Effector CD4-positive, alpha-beta T cell (primary cell): Measurements from ENCODE around the gene LMX1A.

Experiments used
- DNase-seq: peaks from one replicate; pipeline ENCODE4 v3.0.0-alpha.2; 2020

The LMX1A gene

DNA sequence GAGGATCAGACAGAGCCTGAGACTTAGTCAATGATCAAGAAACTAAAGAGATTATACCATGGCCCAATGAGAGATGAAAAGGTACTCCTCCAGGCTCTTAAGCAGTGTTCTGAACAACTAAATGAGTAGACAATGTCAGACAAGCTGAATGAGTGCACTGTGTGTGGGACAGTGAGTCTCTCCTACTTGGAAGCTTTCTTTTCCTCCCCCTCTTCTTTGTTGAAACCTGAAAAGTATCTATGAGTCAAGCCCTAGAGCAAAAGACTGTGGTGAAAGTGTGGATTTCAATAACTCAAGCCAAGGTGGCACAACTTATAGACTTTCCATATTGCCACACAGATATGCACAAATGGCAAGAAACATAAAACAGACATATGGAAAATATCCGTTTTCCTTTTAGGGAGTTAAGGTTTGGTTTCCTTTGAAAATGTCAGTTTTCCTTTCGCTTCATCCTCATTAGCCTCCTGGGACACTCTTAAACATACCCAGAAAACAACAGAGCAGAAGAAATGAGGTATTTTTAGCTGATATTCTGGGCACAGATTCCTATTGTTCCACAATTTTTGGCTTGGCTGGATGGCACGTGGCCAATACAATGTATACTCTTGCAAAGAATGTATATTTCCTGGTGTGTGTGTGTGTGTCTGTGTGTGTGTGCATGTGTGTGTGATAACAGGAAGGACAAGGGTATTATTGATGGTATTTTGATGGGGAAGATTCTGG, 96.6 kb downstream of the LMX1A start:
- DNase-seq = no peak

DNA sequence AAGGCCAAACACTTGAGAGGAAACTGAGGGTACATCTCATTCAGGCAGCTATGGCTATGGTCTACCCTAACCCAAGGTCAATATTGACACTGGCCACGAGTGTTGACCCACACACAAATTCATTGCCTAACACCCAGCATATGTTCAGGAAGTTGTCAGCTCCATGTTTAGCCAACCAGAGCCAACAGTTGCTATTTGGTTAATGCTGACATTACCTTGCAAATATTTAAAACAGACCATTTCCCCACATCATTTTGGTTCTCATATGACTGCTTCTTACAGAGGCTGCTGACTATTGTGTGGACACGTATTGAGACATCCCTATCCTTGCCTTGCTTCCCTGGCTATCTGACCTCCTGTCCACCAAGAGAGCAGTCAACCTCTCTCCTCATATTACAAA, 97.3 kb downstream of the LMX1A start:
- DNase-seq = no peak

DNA sequence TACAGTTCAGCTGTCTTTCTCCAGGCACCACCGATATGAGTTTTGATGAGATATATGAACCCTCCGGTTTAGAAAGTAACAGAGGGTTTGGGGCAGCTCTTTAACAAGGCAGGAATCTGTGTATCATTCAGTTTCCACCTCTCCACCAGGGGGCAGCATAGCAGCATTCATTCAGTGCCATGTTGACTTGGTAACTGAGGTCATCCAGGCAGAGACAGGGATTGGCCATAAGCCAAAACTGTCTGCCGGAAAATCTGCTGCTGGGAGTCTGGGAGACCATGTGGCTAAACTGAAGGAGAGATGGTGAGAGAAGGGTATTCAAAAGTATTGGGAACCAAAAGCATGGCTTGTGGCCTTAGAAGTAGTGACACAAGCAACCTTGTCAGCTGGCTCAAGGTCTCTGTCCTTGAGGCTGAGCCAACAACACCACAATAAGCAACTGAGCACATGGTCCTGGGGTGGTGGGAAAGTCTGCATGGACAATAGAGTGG, 98.5 kb downstream of the LMX1A start:
- DNase-seq = peak; percentile 4

DNA sequence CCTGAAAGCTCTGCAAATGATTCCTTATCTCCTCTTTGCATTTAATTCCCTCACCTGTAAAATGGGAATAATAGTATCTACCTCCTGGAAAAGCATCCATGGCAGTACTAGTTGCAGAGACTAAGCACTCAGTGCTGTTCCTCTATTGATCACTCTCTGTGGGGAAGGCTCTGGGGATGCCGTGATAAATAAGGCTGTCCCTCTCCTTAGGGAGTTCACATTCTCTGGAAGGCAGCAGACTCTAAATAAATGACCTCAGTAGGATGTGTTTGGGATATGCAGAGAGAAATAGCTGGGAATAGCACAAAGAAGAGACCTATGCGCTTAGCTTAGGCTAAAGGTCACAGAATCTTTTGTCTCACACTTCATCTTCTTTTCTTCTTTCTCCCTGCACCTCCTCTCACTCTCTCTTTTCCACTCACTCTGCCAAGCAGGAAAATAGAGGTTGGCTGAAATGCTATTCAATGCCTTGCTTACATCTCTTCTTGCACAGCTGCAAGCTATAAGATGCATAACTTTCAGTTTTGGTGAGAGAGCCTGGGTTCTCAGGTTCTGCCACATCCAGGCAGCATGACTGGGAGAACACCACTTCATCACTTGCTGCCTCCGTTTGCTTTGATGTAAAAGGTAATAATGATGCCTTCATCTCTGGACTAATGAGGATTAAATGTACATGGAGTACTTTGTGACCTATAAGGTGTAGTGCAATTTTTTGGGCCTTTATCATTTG, 101.5 kb downstream of the LMX1A start:
- DNase-seq = no peak

DNA sequence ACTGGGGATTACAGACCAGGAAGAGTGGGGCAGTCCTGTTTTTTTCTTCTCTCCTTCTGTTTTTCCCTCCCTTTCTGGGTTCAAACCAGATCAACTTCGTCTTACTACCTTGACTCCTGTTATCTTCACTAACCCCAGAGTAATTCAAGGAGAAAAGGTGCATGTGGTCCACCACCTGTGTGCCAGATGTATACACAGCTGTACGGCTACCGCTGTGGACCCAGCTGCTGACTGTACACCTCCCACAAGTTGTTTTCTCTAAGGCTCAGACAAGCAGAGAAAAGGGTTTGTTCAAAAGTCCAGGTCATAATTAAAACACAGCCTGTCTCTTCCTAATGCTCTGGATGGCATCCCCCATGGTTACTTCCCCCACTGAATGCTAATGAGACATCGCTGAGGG, 102.1 kb downstream of the LMX1A start:
- no peak for DNase-seq

DNA sequence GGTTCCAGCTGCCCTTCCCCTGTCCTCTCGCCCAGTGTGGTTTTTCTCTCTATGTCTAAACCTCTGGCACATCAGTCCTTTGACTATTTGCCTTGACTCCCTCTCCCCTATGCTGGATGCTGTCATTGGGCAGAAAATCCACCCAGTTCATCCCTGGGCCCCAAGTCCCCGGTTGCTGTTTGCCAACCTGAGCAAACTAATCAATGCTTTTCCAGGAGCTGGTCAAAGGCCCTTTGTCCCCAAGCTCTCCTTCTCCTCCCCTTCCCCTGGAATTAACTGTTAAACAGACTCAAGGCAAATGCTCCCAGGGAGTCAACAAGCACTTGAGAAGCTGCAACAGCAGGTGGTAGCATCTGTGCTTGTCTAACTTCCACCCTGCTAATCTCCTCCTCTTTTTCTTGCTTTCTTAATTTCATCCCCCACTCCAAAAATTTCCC, 102.7 kb downstream of the LMX1A start:
- no peak for DNase-seq

DNA sequence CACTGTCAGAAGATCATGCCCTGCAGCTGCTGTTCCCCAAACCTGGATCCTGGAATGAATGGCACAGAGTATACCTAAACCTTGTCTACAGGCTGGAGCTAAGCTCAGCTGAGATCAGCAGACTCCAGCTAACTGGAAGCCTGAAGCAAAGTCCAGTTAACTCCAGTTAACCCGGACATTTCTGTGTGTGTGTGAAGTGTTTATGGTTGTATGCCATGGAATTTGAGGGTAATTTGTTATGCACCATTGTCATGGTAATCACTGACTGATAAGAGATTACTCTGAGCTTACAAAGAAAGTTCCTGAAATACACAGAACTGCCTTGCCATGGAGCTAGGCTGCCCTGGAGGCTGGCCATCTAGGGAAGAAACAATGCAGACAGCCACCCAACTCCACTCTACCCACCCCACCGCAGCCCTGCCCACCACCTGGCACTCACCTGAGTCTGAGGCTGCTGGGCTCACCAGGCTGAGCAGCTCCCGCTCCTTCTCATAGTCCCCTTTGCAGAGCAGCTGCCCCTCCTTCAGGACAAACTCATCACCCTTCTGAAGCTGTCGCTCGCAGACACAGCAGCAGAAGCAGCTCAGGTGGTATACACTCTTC, 107.4 kb downstream of the LMX1A start:
- DNase-seq = no peak

DNA sequence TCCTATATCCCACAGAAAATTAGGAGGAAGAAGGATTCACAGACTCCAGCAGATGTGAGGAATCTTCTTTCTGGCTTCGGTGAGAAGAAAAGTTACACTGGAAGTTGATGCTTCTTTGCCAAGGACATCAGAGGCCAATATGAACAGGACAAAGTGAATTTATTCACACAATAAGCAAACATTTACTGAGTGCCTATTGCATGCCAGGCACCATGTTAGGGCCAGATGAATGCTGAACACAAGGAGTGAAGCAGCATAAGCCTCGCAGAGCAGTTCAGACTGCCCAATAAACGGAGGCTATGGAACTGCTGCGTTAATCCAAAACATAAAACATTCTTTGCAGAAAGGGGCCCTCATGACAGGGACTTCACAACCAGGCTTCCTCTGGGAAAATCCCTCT, 114.6 kb downstream of the LMX1A start:
- no peak for DNase-seq

DNA sequence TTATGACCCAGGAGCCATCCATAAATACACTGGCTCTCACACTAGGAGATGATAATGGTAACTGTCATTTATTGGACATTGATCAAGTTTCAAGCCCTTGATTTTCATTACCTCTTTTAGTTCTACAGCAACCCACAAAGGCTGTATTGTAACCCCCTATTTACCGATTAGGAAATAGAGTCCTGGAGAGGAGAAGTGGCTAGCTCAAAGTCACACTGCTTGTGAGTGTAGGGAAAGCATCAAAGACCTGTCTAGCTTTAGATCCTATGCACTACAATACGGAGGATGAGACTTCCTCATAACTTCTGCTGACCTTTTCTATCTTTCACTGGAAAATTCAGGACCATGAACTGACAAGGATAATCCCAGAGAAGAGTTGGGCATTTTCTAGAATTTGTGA, 115.2 kb downstream of the LMX1A start:
- DNase-seq = no peak

DNA sequence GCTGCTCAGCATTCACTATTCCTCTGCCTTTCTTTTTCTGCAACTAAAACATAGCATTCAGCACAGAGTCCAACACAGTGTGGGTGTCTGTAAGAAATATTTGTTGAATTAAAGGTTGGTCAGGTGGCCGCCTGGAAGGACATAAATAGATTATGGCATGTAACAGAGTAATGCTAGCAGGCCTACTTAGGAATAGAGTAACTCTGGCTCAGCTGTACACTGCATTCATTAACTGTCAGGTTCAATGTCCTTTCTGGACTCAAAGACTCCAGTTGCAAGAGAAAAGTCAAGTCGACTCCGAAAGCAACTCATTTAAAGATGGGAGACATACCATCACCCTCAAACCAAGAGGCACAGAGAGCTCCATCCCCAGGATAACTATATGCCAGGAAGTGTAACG, 116.0 kb downstream of the LMX1A start:
- no peak for DNase-seq

DNA sequence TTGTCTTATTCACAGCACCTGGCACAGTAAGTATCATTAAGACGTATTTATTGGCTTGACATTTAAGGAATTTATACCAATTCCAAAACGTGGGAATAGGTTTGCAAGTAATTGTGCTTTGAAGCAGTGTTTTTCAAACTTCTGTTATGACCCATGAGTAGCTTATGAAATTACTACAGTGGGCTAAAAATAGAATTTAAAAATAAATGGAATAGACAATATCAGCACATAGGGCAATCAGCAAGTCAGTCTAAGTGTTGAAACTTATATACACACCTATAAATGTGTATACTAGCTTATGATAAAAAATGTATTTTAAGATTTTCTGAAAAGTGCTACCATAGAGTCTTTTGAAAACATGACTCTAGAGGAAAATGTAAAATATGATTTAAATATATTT, 116.6 kb downstream of the LMX1A start:
- no peak for DNase-seq

DNA sequence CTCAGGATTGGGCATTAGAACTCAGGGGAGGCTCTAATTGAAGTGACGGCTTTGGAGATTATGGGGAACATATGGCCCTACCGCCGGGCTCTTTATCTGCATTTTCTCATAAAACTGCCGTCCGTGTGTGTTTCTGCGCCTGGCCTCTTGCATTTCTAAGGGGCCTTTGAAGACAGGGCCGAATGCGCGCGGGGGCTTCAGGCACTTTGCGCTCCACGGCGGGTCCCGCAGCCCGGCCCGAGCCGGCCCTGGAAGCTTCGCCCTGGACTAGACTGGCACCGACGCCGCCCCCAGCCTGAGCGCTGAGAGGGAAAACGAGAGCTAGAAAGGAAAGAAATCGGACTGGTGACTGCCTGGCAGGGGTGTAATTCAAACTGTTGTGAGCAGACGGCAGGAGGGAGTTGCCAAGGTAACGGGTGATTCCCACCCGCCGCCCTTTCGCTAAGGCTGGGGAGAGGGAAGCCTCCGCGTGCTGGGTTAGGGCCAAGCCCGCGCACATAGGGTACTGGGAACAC, 120.7 kb downstream of the LMX1A start:
- DNase-seq = no peak

DNA sequence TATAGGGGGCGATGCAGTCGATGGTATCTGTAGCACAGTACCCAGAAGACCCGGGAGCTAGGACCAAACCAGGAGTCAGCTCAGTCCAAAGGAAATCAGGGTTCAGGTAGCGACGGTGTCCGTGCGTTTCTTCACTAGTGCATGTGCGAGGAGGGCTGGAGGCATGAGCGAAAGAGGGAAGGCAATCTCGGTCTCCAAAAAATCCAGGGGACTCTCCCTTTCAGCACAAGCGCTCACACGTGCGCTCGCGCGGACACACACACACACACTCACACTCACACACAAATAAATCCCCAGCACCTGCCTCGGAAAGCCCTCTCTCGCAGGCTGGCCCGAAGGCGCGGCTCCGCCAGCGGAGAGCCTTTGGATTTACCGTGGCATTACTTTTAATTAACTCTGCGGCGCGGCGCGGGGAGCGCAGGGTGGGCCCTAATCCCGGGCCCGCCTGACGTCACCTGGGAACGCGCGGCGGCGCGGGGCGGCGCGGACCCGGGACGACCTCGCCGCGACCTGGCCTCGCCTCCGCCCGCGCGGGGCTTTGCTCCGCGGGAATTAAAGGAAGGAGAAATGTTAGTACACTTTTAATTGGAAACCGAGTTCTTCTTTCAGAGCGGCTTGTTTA, 121.2 kb downstream of the LMX1A start:
- DNase-seq = no peak

DNA sequence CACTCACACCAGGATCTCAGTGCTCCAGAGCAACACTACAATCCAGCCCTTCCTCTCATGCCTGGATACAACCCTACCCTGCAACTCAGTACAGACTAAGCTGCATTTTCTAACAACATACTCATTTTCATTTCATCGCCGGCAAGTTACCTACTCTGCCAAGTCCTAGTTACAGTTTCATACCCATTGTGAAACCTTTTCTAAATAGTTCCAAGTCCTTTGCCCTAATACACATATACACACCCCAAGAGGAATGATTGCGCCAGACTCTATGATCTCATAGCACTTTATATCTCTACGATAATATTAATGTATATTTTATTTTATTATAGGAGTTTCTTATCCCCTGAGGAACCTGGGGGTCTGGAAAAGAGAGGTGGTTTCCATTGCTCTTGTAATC, 122.4 kb downstream of the LMX1A start:
- no peak for DNase-seq

DNA sequence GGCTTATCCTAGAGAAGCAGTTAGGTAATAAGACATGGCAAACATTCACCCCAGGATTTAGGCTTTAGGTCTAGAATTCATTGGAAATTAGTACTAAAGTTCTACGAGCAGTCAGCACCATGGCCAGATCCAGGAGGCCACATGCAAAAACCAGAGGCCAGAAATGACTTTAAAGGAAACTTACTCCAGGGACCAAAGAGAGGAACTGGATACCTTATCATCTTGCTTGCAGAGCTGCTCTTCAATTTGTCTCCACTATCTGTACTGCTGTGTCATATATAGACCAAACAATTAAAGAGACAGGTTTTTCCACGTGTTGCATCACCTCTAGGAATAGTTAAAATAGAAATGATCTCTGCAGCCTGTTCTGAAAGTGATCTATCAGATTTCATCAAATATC, 127.8 kb downstream of the LMX1A start:
- no peak for DNase-seq

DNA sequence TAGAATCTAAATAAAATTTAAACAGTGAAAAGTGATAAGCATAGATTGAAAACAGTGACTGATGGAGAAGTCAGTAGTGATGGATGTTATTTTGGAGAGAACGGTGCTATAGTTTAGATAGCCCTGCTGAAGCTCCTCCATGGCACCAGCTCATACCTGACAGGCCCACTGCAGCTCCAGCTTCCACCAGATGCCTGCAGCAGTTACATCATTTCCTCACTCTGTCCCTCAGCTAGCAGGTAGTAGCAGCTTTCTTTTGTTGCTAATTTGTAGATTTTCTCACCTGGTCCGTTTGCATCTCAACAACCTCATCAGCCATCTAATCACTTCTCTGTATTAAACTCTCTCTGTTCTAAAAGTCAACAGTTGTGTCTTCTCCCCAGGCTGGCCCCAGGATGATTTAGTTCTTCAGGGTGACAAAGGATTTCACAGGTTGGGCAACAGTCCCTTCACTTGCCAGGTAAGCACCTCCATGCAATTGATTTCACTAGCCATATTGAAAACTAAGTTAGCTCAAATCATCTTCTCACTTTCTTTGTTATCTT, 128.3 kb downstream of the LMX1A start:
- DNase-seq = no peak

DNA sequence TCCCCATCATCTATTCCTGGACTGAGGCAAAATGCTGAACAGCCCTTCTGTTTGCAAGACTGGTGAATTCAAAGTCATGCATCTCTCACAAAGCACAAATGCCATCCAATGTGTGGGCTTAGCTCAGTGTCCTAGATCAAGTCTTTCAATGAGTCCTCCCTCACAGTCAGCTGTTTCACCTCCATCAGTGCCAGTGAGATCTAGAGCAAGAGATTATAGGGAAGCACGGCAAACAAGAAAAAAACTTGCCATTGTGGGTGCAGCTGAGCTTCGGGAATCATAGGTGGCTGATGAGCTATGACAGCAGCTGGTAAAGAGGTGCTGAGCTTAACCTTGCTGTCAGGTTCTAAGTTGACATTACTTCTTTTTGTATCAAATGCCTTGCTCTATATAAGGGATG, 130.2 kb downstream of the LMX1A start:
- no peak for DNase-seq

DNA sequence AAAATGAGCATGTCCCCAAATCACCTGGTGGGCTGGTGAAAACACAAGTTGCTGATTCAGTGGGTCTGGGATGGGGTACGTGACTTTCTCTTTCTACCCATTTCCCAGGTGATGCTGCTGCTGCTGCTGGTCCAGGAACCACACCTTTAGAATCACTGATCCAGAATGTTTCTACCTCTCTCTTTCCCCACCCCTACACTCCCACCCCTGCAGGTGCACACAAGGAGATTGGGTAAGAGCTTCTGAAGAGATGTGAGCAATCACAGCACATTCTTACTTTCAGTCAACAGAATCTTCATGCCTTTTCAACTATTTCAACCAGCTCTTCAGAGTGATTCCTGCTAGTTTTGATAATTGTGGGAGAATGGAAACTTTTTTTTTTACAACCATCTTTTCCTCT, 130.9 kb downstream of the LMX1A start:
- DNase-seq = no peak

DNA sequence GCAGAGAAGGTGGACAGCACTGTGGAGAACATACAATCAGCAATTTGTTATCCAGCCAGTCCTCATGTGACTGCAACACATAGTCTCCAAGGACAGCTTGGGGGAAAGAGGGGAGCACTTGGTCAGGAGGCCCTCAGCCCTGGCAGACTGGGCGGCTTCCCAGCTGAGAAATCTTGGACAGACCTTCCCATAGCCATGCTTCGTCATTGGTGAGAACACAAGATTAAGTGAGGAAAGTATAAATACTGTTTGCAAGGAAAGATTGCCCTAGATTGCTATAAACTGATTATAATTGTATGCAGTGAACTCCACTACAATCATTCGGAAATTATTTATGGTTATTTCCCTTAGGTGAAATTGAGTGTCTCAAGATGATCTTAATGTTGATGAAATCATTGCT, 131.5 kb downstream of the LMX1A start:
- no peak for DNase-seq

DNA sequence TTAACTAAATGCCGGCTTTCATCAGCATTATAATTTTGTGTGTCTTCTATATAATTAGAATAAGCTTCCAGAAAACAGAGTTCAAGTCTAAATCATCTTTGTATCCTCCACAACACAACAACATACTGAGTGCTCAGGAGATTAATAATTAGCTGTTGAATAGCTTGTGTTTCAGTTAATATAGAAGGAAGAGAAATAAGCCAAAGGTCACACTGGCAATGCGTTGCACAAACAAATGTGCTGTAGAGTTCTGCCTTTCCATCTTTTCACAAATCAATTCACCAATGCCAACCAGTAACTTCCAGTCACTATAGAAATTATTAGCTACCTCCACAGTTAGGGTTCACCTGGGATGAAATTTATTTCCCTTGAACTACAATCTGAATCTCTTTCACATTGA, 132.0 kb downstream of the LMX1A start:
- no peak for DNase-seq

DNA sequence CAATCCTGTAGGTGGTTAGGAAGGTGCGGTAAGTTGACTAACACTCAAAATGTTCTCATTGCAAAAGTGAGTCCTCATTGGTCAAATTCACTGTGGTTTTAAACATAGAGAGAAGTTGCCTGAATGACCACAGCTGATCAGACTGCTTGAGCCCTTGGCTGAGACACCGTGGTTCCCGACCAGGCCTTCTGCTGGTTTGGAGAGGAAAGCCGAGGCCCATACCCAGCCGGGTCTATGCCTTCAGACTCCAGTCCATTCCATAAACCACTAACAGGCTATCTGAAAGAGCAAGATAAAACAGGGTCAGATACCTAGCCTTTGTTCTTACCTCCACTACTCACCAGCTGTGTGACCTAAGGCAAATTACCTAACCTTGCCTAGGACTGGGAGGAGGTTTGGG, 133.9 kb downstream of the LMX1A start:
- no peak for DNase-seq

DNA sequence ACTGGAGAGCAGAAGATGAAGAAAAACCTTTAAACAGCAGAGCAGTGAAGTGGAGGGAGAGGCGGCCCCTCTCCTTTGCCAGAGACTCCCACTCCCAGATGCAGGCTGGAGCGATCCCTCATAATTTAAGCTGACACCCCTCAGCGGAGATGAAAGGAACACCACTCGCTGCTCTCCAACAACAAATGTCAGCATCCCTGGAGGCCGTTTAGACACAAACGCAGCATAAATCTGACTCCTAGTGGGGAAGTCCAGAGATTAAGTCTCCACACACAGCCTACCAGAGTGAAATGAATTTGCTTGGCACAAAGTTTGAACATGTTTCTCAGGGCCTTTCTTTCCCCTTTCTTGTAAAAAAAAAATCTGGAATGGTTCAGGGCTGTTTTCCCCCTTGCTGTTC, 137.8 kb downstream of the LMX1A start:
- no peak for DNase-seq

DNA sequence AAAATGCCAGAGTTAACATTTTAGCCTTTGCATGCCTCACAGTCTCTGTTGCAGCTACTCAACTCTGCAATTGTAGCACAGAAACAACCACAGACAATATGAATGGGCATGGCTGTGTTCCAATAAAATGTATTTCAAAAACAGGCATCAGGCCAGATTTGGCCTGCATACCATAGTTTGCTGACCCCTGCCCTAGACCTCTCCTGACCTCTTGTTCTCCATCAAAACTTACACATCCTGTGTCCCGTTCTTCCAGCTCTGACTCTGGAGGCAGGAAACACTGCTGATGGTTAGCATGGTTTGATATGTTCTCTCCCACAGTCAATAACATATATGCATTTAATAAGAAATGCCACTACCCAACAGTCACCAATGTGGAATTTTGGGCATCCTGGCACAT, 138.6 kb downstream of the LMX1A start:
- DNase-seq = no peak
